GM12891 (cell line): Measurements from ENCODE around the gene DHX36.

Experiments
- PAX5 ChIP-seq: IDR thresholded peaks from 2 replicates; pipeline ENCODE4 v1.6.1; 2011; ENCODE audit warnings: low read length, moderate library complexity, mild to moderate bottlenecking; ENCODE audit not compliant: insufficient read depth, severe bottlenecking
- POLR2A ChIP-seq: IDR thresholded peaks from 2 replicates; pipeline ENCODE4 v1.6.1; 2011; ENCODE audit warnings: low read depth, low read length, control low read depth
- POLR2AphosphoS5 ChIP-seq: IDR thresholded peaks from 2 replicates; pipeline ENCODE4 v1.6.1; 2011; ENCODE audit warnings: low read depth, low read length, control low read depth
- SPI1 ChIP-seq: IDR thresholded peaks from 2 replicates; pipeline ENCODE4 v1.6.1; 2011; ENCODE audit warnings: low read depth, low read length, control low read depth

DNA sequence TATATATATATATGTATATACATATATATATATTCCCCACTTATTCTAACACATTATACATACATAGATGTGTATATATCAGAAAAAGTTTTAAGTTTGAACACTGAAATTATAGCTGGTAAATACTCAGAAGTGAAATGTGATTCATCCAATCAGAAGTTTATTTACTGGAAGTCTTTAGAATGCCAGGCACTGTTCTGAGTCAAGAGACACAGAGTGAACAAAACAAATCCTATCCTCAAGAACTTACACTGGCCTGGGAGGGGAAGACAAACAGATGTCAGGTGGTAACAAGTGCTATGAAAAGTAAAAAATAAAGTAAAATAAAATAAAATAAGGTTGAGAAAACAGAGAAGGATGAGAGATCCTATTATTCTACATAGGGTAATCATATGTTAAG is 13.4 kb downstream of the DHX36 start:
- TF ChIP-seq POLR2AphosphoS5 (no peak), POLR2A (no peak), SPI1 (no peak), PAX5 (no peak)
